Stimulated activated CD4-positive, alpha-beta T cell treated with anti-CD3 and anti-CD28 coated beads, TNF-alpha, amount 100 ng/mL, for 1 hour (primary cell): ENCODE data around the gene DOK4.
A peak's percentile ranks its signal among the peaks of the same experiment; 100 is the strongest.

Experiments used
- DNase-seq, 3 donors: peaks; one replicate each; pipeline ENCODE4 v3.0.0-alpha.2; 2020; ENCODE audit warnings: low read depth in 3 of 3, low spot score in 1 of 3

Gene DOK4

DNA sequence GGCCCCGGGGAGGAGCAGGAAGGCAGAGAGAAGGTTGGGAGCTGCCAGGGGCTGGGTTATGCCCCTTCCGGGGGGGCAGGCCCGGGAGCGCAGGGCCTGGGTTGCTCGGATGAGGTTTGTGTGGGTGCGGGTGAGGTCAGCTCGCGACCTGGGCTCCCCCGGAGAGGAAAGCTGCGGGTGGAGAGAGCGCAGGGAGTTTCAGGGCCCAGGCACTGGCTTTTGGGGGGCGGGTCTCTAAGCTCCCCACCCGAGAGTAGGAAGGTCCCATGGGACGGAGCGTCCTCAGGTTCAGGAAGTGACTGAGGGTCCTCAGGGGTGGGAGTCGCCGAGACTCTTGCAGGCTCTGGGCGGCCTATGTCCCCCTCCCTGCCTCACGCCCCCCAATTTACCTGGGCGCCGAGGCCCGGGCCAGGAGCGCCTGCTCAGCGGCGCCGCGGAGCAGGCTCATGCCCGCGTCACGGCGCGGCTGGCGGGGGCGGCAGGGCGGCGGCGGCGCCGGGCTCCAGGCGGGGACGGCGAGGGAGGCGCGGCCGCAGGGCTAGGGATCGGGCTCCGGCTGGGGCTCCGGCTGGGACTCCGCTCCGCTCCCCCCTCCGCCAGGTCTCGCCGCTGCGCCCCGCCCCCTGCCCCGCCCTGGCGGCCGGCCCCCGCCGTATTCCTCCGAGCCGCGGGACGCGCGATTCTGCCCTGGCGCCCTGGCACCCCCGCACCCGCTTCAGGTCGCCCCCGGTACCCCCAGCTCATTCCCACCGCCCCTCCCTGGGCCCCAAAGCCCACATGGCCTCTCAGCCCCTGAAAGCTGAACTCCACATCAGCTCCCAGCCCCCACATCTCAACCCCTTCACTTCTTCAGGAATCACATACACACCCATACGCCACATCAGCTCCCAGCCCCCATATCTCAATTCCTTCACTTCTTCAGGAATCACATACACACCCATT, at the start of gene DOK4:
TSS of gene DOK4 (minus strand) at position 578 of the 942 bp plus-strand sequence. CDS start 6,986 bp downstream, outside the sequence.
- DNase-seq: peak; percentile 34 to 80 (median 52)

- DNase-seq: peak; percentile 90 to 94 (median 91)
Observed at GRCh38 chr16:57535680-57536305, 49.5 kb upstream of the DOK4 start.

GRCh38 chr16:57534881-57535658, 48.8 kb upstream of the DOK4 start:
- no peak for DNase-seq

GRCh38 chr16:57534337-57534880, 48.1 kb upstream of the DOK4 start:
- DNase-seq: no peak

- no peak for DNase-seq
Observed at GRCh38 chr16:57533431-57534336, 47.4 kb upstream of the DOK4 start.

DNA sequence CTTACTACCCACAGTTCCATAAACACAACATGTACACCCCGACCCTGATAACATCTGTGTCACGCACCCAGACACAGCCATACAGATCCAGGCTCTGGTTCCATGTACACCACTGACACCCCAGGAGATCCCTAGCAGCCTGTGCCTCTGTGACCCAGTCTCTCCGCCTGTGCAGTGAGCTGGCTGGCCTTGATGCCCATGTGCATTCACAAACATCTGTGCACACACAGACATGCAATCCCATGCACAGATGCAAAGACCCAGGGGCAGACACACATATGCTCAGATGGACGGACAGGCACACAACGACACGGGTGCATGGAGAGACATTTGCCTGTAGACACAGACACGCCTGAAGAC, 46.0 kb upstream of the DOK4 start:
- no peak for DNase-seq

DNA sequence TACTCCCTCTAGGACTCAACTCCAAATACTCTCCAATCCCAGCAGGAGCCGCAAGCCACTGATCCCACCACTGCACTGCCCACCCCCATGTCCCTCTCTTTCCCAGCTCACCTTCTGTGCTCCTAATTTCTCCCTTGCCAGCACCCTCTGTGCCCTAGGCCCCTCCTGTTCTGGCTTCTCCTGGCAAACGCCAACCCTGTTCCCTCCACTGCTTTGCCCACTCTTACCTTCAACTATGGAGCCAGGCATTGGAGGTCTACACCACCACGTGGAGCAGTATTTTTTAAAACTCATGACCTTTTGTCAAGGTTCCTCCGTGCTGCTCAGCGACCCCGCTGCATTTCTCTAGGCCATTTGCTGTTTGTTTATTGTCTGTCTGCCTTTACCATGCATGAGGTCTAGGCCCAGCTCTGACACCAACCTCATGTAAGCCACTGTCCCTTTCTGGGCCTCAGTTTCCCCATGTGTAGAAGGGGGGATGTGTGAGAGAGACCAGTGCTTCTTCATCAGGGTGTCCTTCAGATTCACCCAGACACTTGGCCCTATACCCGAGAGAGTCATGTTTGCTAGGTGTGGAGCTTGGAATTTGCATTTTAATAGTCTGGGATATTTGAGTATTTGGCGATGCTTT, 45.5 kb upstream of the DOK4 start:
- no peak for DNase-seq

GRCh38 chr16:57531253-57531575, 44.9 kb upstream of the DOK4 start:
- no peak for DNase-seq

DNA sequence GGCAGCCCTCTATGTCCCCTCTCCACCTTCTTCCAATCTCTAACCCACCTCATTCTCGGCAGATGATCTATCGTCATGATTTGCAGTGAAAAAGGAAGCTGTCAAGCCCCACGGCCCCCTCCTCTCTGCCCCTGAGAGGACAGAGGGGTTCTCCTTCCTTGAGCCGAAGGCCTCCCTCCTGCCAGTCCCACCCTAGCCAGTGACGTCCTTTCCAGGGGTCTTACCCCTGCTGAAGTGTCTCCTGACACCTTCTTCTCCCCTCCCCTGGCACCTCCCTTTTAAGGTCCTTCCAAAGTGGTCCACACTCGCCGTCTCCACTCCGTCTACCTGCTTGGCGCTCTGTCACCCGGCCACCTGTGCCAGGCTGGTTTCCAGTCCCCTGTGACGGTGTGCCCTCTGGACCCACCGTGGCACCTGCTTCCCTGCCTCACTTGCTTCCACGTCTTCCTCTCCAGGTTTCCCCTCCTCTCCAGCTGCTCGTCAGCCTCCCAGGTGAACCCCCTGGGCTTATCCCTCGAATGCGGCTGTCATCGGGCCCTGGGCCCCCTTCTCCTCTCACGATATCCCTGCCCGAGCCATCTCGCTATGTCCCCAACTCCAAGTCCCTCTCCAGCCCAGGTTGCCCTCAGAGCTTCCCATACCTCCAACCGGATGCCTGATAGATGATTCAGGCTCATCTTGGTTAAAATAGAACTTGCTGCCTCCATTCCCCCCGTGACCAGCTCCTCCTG, 44.4 kb upstream of the DOK4 start:
- DNase-seq: no peak

GRCh38 chr16:57530104-57530521, 43.8 kb upstream of the DOK4 start:
- DNase-seq: peak; percentile 43 to 55 (median 52)

GRCh38 chr16:57529391-57530103, 43.3 kb upstream of the DOK4 start:
- no peak for DNase-seq

DNA sequence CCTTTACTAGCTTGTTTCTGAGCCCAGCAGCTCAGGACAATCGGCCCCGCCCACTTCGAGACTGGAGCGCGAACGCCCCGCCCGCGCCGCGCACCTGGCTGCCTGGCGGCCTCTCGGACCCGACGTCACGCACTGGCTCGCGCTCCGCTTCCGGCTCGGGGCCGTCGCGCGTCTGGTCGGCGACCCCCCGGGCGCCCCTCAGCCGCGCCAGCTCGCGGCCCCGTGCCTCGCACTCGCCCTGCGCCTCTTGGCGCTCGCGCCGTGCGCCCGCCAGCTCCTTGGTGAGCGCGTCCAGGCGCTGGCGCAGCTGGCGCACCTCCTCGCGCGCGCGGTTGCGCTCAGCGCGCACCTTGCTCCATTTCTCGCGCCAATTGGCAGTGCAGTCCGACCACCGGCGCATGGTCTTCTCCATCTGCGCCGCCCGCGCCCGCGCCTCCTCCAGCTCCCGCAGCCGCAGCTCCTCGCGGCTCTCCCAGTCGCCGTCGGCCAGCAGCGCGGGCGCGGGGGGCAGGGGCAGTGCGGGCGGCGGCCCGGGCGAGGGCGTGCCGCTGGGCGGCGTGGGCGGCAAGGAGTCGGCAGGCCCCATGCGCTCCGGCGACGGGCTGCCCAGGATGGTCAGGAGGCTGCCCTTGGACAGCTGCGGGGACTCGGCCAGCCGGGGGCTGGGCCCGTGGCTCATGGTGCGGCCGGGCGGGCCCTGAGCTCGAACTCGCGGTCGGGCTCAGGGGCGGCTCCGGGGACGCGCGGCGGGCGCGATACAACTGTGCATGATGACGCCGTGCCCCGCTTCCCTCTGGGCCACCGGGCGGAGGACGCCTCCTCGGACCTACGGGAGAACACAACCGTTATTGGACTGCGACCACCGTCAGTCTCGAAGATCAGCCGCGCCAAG, 42.5 kb upstream of the DOK4 start:
- DNase-seq: no peak

DNA sequence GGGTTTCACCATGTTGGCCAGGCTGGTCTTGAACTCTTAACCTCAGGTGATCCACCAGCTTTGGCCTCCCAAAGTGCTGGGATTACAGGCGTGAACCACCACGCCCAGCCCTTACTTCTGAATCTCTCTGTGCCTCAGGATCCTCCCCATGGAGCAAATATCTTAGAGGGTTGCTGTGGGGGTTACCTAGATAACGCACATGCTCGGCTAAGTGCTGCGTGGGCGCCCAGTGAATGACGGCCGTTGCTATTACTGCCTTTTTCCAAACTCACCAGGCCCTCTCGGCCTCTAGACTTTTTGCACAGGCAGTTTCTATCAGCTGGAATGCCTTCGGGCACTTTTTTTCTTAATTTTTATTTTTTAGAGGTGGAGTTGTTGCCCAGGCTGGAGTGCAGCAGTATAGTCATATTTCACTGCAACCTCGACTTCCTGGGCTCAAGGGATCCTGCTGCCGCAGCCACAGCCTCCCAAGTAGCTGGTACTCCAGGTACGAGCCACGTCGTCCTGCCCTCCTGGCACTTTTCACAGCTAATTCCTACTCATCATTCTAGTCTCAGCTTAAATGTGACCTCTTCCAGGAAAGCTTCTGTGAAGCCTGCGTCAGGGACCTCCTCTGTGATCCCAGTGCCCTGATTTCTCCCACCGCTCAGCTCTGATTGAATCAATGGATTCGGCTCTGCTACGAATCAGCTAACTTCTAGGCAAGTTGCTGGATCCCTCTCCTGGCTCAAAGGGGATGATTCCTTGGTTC, 41.5 kb upstream of the DOK4 start:
- no peak for DNase-seq

DNA sequence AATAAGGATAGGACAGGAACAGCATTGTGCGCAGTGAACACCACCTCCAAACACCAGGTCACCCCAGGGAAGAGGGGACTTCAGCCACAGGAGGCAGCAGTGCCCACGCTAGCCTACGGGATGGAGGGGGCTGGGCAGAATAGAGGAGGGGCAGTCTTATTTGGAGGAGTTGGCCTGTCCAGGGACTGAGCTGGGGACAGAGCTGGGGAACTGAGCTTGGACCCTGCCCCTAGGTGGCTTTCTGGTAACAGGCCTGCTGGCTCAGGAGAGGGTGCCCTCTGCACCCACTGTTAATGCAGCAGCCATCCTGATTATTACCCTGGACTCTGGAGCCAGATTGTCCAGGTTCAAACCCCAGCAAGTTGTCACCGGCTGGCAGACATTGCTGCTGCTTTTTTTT, 40.7 kb upstream of the DOK4 start:
- no peak for DNase-seq

DNA sequence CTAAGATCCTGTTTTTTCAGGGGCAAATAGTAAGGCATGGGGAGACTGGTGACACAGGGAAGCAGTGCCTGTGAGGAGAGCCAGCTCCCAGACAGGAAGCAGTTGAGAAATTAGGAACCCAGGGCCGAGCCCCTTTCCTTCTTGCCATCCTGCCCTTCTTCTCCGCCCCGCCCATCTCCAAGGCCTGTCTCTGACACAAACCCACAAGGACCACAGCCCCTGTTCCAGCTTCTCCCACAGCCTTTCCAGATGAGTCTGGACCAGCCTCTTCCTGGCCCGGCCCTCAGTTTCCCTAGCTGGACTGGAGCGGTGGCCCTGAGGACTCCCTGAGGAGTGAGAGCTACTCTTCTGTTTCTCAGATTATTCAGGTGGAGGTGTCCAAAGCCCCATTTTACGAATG, 40.2 kb upstream of the DOK4 start:
- no peak for DNase-seq

GRCh38 chr16:57525761-57526160, 39.5 kb upstream of the DOK4 start:
- DNase-seq: no peak

GRCh38 chr16:57522960-57523359, 36.7 kb upstream of the DOK4 start:
- no peak for DNase-seq
